ENCODE data around the gene HARS2. TPM values are rescaled to one million over a fixed set of nuclear protein-coding genes. Genes with fewer than 3 reads are reported as not detected.
A peak's percentile ranks its signal among the peaks of the same experiment; 100 is the strongest.
"Not testable (repeated sequence)": the region's sequence is repeated elsewhere in the genome, so short reads cannot be mapped to it uniquely, and the experiment has no call there.

HARS2 gene
- total RNA-seq, 1 donor from 2014 or later = 25.7 TPM

GRCh38 chr5:140696891-140697492 lies 5.7 kb downstream of the HARS2 start:
- no peak for FAIRE-seq
- DNase-seq (ENCODE audit: low spot score in 2 of 2) = no peak

- DNase-seq (ENCODE audit: low spot score in 2 of 2) (peak; percentile 80 to 88), FAIRE-seq (peak; percentile 88)
These were observed 9.2 kb downstream of the HARS2 start, which contains the start of gene ZMAT2 for GRCh38 chr5:140700177-140701144. Gene ZMAT2 (plus strand): TSS chr5:140700447. CDS start chr5:140700461, 14 bp downstream.

- FAIRE-seq = no peak
These were observed 16.6 kb downstream of the HARS2 start for GRCh38 chr5:140707812-140708211.

GRCh38 chr5:140708787-140709186 lies 17.5 kb downstream of the HARS2 start:
- not testable (repeated sequence) for FAIRE-seq; DNase-seq (ENCODE audit: low spot score in 2 of 2)

More at GRCh38 chr5:140707812-140708211, 16.6 kb downstream of the HARS2 start:
- DNase-seq (ENCODE audit: low spot score in 2 of 2) = no peak

- no peak for FAIRE-seq
These were observed 19.8 kb downstream of the HARS2 start for GRCh38 chr5:140710899-140711552.

GRCh38 chr5:140711794-140712193 lies 20.5 kb downstream of the HARS2 start:
- FAIRE-seq = peak; percentile 17

More at GRCh38 chr5:140710899-140711552, 19.8 kb downstream of the HARS2 start:
- DNase-seq (ENCODE audit: low spot score in 2 of 2) = peak in 1 of 2 donors; percentile 78

GRCh38 chr5:140713562-140714094 lies 22.4 kb downstream of the HARS2 start:
- DNase-seq (ENCODE audit: low spot score in 2 of 2) = no peak
- no peak for FAIRE-seq

More at GRCh38 chr5:140711794-140712193, 20.5 kb downstream of the HARS2 start:
- no peak for DNase-seq (ENCODE audit: low spot score in 2 of 2)

- FAIRE-seq; DNase-seq (ENCODE audit: low spot score in 2 of 2): not testable (repeated sequence)
These were observed 25.0 kb downstream of the HARS2 start for GRCh38 chr5:140716238-140716637.

- FAIRE-seq = no peak
- no peak for DNase-seq (ENCODE audit: low spot score in 2 of 2)
These were observed 27.0 kb downstream of the HARS2 start for GRCh38 chr5:140718266-140718592.

- not testable (repeated sequence) for DNase-seq (ENCODE audit: low spot score in 2 of 2); FAIRE-seq
These were observed 29.5 kb downstream of the HARS2 start for GRCh38 chr5:140720738-140721137.

GRCh38 chr5:140721395-140721794 lies 30.1 kb downstream of the HARS2 start:
- not testable (repeated sequence) for FAIRE-seq

GRCh38 chr5:140725799-140726471 lies 34.7 kb downstream of the HARS2 start:
- FAIRE-seq = no peak

More at GRCh38 chr5:140721395-140721794, 30.1 kb downstream of the HARS2 start:
- not testable (repeated sequence) for DNase-seq (ENCODE audit: low spot score in 2 of 2)

GRCh38 chr5:140733098-140733497 lies 41.8 kb downstream of the HARS2 start:
- no peak for DNase-seq (ENCODE audit: low spot score in 2 of 2)
- no peak for FAIRE-seq

More at GRCh38 chr5:140725799-140726471, 34.7 kb downstream of the HARS2 start:
- peak in 1 of 2 donors; percentile 13 for DNase-seq (ENCODE audit: low spot score in 2 of 2)

- FAIRE-seq (no peak), DNase-seq (ENCODE audit: low spot score in 2 of 2) (no peak)
These were observed 43.1 kb downstream of the HARS2 start for GRCh38 chr5:140734354-140734753.

GRCh38 chr5:140737486-140737885 lies 46.2 kb downstream of the HARS2 start:
- DNase-seq (ENCODE audit: low spot score in 2 of 2) = no peak
- FAIRE-seq = no peak

- DNase-seq (ENCODE audit: low spot score in 2 of 2) (no peak), FAIRE-seq (no peak)
These were observed 50.7 kb downstream of the HARS2 start for GRCh38 chr5:140741967-140742366.
